Left renal pelvis (tissue), 4 donors: ENCODE results near the gene LIMK1. TPM values are rescaled to one million over a fixed set of nuclear protein-coding genes. Genes with fewer than 3 reads are reported as not detected.

Source experiments
- polyA plus RNA-seq, 4 donors: library from polyadenylated mRNA; unstranded; fragments of 120-200 nt; gene quantifications; one replicate each; pipeline ENCODE4 v1.2.1, GENCODE V29; 2013; ENCODE audit not compliant: insufficient read length in 4 of 4

LIMK1 gene
- polyA plus RNA-seq, 4 donors = 22.4 to 26.2 (median 23.1) TPM

Other genes with a start within 250 kb of the LIMK1 start
- gene METTL27, start 241.3 kb upstream of the LIMK1 start, polyA plus RNA-seq = 10 to 100 TPM in 1 of 4 donors, 1 to 10 TPM in 3; 1.8 to 19.0 (median 6.2) TPM
- not detected for gene TMEM270, start 222.6 kb upstream of the LIMK1 start, polyA plus RNA-seq
- gene ELN, start 55.6 kb upstream of the LIMK1 start, polyA plus RNA-seq = 100 to 1,000 TPM in 2 of 4 donors, 10 to 100 TPM in 2; 63.7 to 549 (median 104) TPM
- gene EIF4H, start 90.6 kb downstream of the LIMK1 start, polyA plus RNA-seq = 100 to 1,000 TPM; 250 to 310 (median 276) TPM
- 1 to 10 TPM; 2.4 to 5.0 (median 3.7) TPM for gene LAT2, start 126.2 kb downstream of the LIMK1 start, polyA plus RNA-seq
- gene RFC2, start 170.6 kb downstream of the LIMK1 start, polyA plus RNA-seq = 10 to 100 TPM; 31.4 to 43.6 (median 38.5) TPM
- 10 to 100 TPM; 21.8 to 30.2 (median 26.4) TPM for gene CLIP2, start 205.6 kb downstream of the LIMK1 start, polyA plus RNA-seq